H1 (cell line): Measurements from ENCODE around the gene DYNC1I1. TPM values are rescaled to one million over a fixed set of nuclear protein-coding genes. Genes with fewer than 3 reads are reported as not detected.

ENCODE experiments used
- CTCF ChIA-PET: fragments of 300-600 bp; sonication (Branson Sonifier 250); formaldehyde crosslinking; loops from one replicate; lab custom pipeline; 2021; ENCODE audit not compliant: partially characterized antibody; lab: Charles Lee
- POLR2A ChIA-PET: fragments of 300-600 bp; sonication (Branson Sonifier 250); formaldehyde crosslinking; loops from one replicate; lab custom pipeline; 2021; ENCODE audit warnings: inconsistent platforms; ENCODE audit not compliant: partially characterized antibody; lab: Charles Lee
- DNase-seq, 2 experiments: peaks; one replicate each; pipeline versions ENCODE4 v3.0.0 to v3.0.0-alpha.2; 2010 to 2022; ENCODE audit warnings: low spot score in 2 of 2, low read depth in 1 of 2, mixed read lengths in 1 of 2
- FAIRE-seq: peaks from 2 replicates; lab custom pipeline; 2011; peaks lifted over from hg19 to GRCh38; lab: Jason Lieb, UNC
- H2AFZ ChIP-seq: 2 replicates; pipeline ENCODE4 v1.8.1; 2012; ENCODE audit warnings: low read length, inconsistent platforms
- H2AK5ac ChIP-seq: 2 replicates; pipeline ENCODE4 v1.6.1; 2013; ENCODE audit warnings: low read depth, low read length
- H2BK120ac ChIP-seq: replicated peaks from 2 replicates; pipeline ENCODE3; 2013; ENCODE audit warnings: low read depth, low read length, inconsistent platforms
- H2BK12ac ChIP-seq: 2 replicates; pipeline ENCODE4 v1.6.1; 2013; ENCODE audit warnings: low read depth, low read length
- H2BK15ac ChIP-seq: 2 replicates; pipeline ENCODE4 v1.6.1; 2013; ENCODE audit warnings: low read length
- H2BK20ac ChIP-seq: 2 replicates; pipeline ENCODE4 v1.6.1; 2013; ENCODE audit warnings: low read length
- H2BK5ac ChIP-seq: 2 replicates; pipeline ENCODE4 v1.6.1; 2013; ENCODE audit warnings: low read depth, low read length
- H3K14ac ChIP-seq: 2 replicates; pipeline ENCODE4 v1.6.1; 2013; ENCODE audit warnings: inconsistent platforms; ENCODE audit not compliant: insufficient read length
- H3K18ac ChIP-seq: 2 replicates; pipeline ENCODE4 v1.6.1; 2013; ENCODE audit warnings: low read length; ENCODE audit errors: extremely low read depth
- H3K23ac ChIP-seq: 2 replicates; pipeline ENCODE4 v1.6.1; 2013; ENCODE audit warnings: inconsistent platforms; ENCODE audit not compliant: insufficient read length
- H3K23me2 ChIP-seq: 2 replicates; pipeline ENCODE4 v1.6.1; 2013; ENCODE audit warnings: low read depth, low read length
- H3K27ac ChIP-seq: 2 replicates; pipeline ENCODE4 v1.6.1; 2011; ENCODE audit warnings: low read depth, low read length, inconsistent platforms
- H3K27me3 ChIP-seq, 4 experiments: replicated peaks in 1 of 4; 1 replicate in 1 of 4; 2 replicates in 3 of 4; pipeline versions ENCODE4 v1.6.1 to v1.8.1; 2011 to 2013; ENCODE audit warnings: low read length in 3 of 4, mild to moderate bottlenecking in 3 of 4, inconsistent platforms in 2 of 4, mixed read lengths in 2 of 4, moderate library complexity in 1 of 4; ENCODE audit not compliant: control insufficient read depth in 3 of 4, insufficient read depth in 3 of 4; ENCODE audit errors: extremely low read depth in 1 of 4
- H3K36me3 ChIP-seq, 4 experiments: 2 replicates each; pipeline versions ENCODE4 v1.6.1 to v1.8.1; 2011 to 2013; ENCODE audit warnings: mild to moderate bottlenecking in 4 of 4, low read length in 3 of 4, moderate library complexity in 2 of 4, control low read depth in 1 of 4, inconsistent platforms in 1 of 4; ENCODE audit not compliant: insufficient read depth in 4 of 4, control insufficient read depth in 2 of 4
- H3K4ac ChIP-seq: replicated peaks from 2 replicates; pipeline ENCODE3; 2013; ENCODE audit warnings: low read length, low read depth, mixed read lengths, inconsistent platforms; ENCODE audit not compliant: insufficient read length
- H3K4me1 ChIP-seq, 4 experiments: replicated peaks in 1 of 4; 1 replicate in 1 of 4; 2 replicates in 3 of 4; pipeline versions ENCODE4 v1.6.1 to v1.8.1; 2011 to 2013; ENCODE audit warnings: low read length in 3 of 4, inconsistent platforms in 2 of 4, mixed read lengths in 1 of 4; ENCODE audit not compliant: insufficient read depth in 4 of 4, control insufficient read depth in 3 of 4
- H3K4me2 ChIP-seq, 2 experiments: 2 replicates each; pipeline versions ENCODE4 v1.6.1 to v1.8.1; 2011 to 2013; ENCODE audit warnings: low read depth in 2 of 2, low read length in 2 of 2, control low read depth in 1 of 2, inconsistent platforms in 1 of 2, mild to moderate bottlenecking in 1 of 2; ENCODE audit not compliant: insufficient read depth in 1 of 2
- H3K4me3 ChIP-seq, 4 experiments: fragments of 200-600, 300-600 bp in 1 of 4; sonication (generic), shearing (Covaris generic), sonication (Bioruptor Twin) in 1 of 4; 2 replicates each; pipeline versions ENCODE4 v1.5.1 to v1.8.1; 2011 to 2016; ENCODE audit warnings: low read length in 4 of 4, low read depth in 3 of 4, control low read depth in 2 of 4, inconsistent platforms in 2 of 4, mild to moderate bottlenecking in 2 of 4, mixed read lengths in 1 of 4, moderate library complexity in 1 of 4; ENCODE audit not compliant: insufficient read depth in 2 of 4; ENCODE audit errors: extremely low read depth in 1 of 4
- H3K56ac ChIP-seq: replicated peaks from 2 replicates; pipeline ENCODE3; 2013; ENCODE audit warnings: low read depth, mild to moderate bottlenecking, mixed read lengths, low read length, inconsistent platforms; ENCODE audit not compliant: insufficient read length
- H3K79me1 ChIP-seq: 2 replicates; pipeline ENCODE4 v1.6.1; 2013; ENCODE audit warnings: low read depth, low read length, control low read depth
- H3K79me2 ChIP-seq, 2 experiments: 2 replicates each; pipeline versions ENCODE4 v1.6.1 to v1.8.1; 2012 to 2013; ENCODE audit warnings: low read length in 2 of 2, mild to moderate bottlenecking in 2 of 2, inconsistent platforms in 1 of 2; ENCODE audit not compliant: insufficient read depth in 2 of 2, control insufficient read depth in 1 of 2
- H3K9ac ChIP-seq, 4 experiments: replicated peaks in 1 of 4; 1 replicate in 1 of 4; 2 replicates in 3 of 4; pipeline versions ENCODE4 v1.6.1 to v1.8.1; 2011 to 2013; ENCODE audit warnings: low read depth in 3 of 4, low read length in 3 of 4, control low read depth in 2 of 4, mild to moderate bottlenecking in 2 of 4, moderate library complexity in 2 of 4, inconsistent platforms in 1 of 4; ENCODE audit errors: extremely low read depth in 1 of 4
- H3K9me3 ChIP-seq, 2 experiments: 2 replicates each; pipeline versions ENCODE4 v1.6.1 to v1.8.1; 2012 to 2013; ENCODE audit warnings: mild to moderate bottlenecking in 2 of 2, moderate library complexity in 2 of 2, control low read depth in 1 of 2, inconsistent platforms in 1 of 2, low read depth in 1 of 2, low read length in 1 of 2, mixed read lengths in 1 of 2; ENCODE audit not compliant: insufficient read depth in 2 of 2
- H4K20me1 ChIP-seq, 2 experiments: replicated peaks in 1 of 2; 2 replicates each; pipeline versions ENCODE3 to v1.8.1; 2011 to 2013; ENCODE audit warnings: inconsistent platforms in 2 of 2, low read length in 2 of 2, mild to moderate bottlenecking in 1 of 2; ENCODE audit not compliant: insufficient read depth in 2 of 2, control insufficient read depth in 1 of 2
- H4K5ac ChIP-seq: 2 replicates; pipeline ENCODE4 v1.6.1; 2013; ENCODE audit warnings: low read length, low read depth, mixed read lengths, inconsistent platforms; ENCODE audit not compliant: insufficient read length
- H4K8ac ChIP-seq: 2 replicates; pipeline ENCODE4 v1.8.0; 2013; ENCODE audit warnings: mild to moderate bottlenecking, moderate library complexity, low read length, inconsistent platforms; ENCODE audit not compliant: insufficient read depth; ENCODE audit errors: extremely low read depth
- H4K91ac ChIP-seq: replicated peaks from 2 replicates; pipeline ENCODE3; 2013; ENCODE audit warnings: low read length, mixed read lengths, inconsistent platforms; ENCODE audit not compliant: insufficient read length
- KDM5A ChIP-seq: fragments of 200-600 bp; IDR thresholded peaks from 2 replicates; pipeline ENCODE4 v1.7.1; 2012; ENCODE audit warnings: mild to moderate bottlenecking, low read length, inconsistent platforms, mixed read lengths
- POLR2A ChIP-seq, 2 experiments: IDR thresholded peaks; 1 replicate in 1 of 2; 2 replicates in 1 of 2; pipeline ENCODE4 v1.6.1; 2011; ENCODE audit warnings: low read depth in 2 of 2, low read length in 2 of 2, mild to moderate bottlenecking in 2 of 2; ENCODE audit errors: control extremely low read depth in 1 of 2
- SIRT6 ChIP-seq: IDR thresholded peaks from one replicate; pipeline ENCODE4 v1.7.1; 2012; ENCODE audit warnings: low read length, inconsistent platforms
- WGBS, 2 experiments: shearing (Covaris generic) in 1 of 2; methylation state at CpG; one replicate each; pipeline versions ENCODE4 v1.1.6 to v1.1.7; 2013 to 2015; ENCODE audit warnings: low lambda C conversion rate in 2 of 2, mixed read lengths in 2 of 2, inconsistent platforms in 1 of 2, low coverage in 1 of 2, missing lambda C conversion rate in 1 of 2; ENCODE audit not compliant: insufficient replicate concordance in 2 of 2, insufficient coverage in 1 of 2, insufficient read length in 1 of 2; ENCODE audit errors: extremely low coverage in 1 of 2, missing lambda C conversion rate in 1 of 2; 5-methylcytosine and 5-hydroxymethylcytosine counted together
- polyA plus RNA-seq, 7 experiments: library from polyadenylated mRNA; depleted of rRNA in 3 of 7; stranded (reverse) in 5 of 7; unstranded in 2 of 7; fragments of >200 nt in 5 of 7; fragments of 200-250 nt in 2 of 7; gene quantifications; 1 replicate in 5 of 7; 2 replicates in 1 of 7; 4 replicates in 1 of 7; pipeline versions ENCODE4 v1.2.1 to v1.2.3, GENCODE V29; 2011 to 2013; ENCODE audit warnings: missing spikeins in 2 of 7, mixed read lengths in 2 of 7
- total RNA-seq: library from RNA; stranded (reverse); fragmentation: NEBNext Ultra II Directional; extraction: Animal tissue kit (Norgen Biotek cat#: 25700); gene quantifications from 2 replicates; pipeline ENCODE4 v1.2.1, GENCODE V29; 2021

Gene DYNC1I1
- total and polyA plus RNA-seq, 2 of the 8 experiments (the other 6 are each of a cell fraction or from before 2014, with no cell fraction given), result 0.45 to 0.58 TPM

DNA sequence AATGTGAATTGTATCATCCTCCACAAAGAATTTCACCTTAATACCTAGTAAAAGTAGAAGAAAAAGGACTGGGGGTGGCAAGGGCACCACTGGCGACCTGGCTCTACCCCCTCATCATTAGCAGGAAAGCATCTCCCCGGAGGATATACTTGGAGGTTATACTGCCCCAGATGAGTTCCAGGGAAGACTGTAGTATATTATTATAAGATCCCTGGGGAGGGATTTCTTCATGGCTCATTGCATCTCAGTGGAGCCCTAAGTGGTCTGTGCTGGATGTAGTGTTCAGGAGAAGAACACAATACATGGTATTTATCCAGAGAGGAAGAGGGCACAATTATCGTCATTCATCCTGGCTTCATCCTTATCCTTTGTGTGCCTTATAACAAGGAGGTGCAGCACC is 14.2 kb upstream of the DYNC1I1 start:
- H3K4ac ChIP-seq, result no peak overlapping the region
- H3K27ac ChIP-seq, result no peak overlapping the region
- ChIA-PET POLR2A (no interaction called here), CTCF (interaction anchor here (0.8 kb wide), 1 partner anchor 26 kb away, joined by 3 read pairs; no protein-coding TSS in a partner anchor)
- H3K23ac ChIP-seq, result no peak overlapping the region
- H3K9me3 ChIP-seq, result no peaks in the 10 kb centered on the region
- H3K36me3 ChIP-seq, result no peaks in the 10 kb centered on the region
- WGBS, 2 experiments, result 90% methylated on average over 3 of the region's 3 CpGs; no CpG with 5 or more reads in 1 of the 2 experiments
- no peak for DNase-seq
- no peak overlapping the region for H4K8ac ChIP-seq
- H3K23me2 ChIP-seq, result no peaks in the 10 kb centered on the region; the same call in 1 of the 2 replicates
- H2BK15ac ChIP-seq, result no peak overlapping the region
- H3K4me3 ChIP-seq, result no peak overlapping the region
- FAIRE-seq, result no peak
- no peaks in the 10 kb centered on the region for H3K4me1 ChIP-seq
- no peak overlapping the region for H3K56ac ChIP-seq
- no peaks in the 10 kb centered on the region for H3K79me2 ChIP-seq
- H3K9ac ChIP-seq, result no peak overlapping the region
- no peak overlapping the region for H2BK5ac ChIP-seq
- H2BK20ac ChIP-seq, result no peak overlapping the region
- H4K5ac ChIP-seq, result no peak overlapping the region
- H3K27me3 ChIP-seq, result no peaks in the 10 kb centered on the region
- no peak overlapping the region for H2AK5ac ChIP-seq
- H3K4me2 ChIP-seq, result no peak overlapping the region
- no peaks in the 10 kb centered on the region for H4K20me1 ChIP-seq
- no peak overlapping the region for H4K91ac ChIP-seq
- no peak overlapping the region for H3K18ac ChIP-seq
- no peak for TF ChIP-seq SIRT6
- no peak for TF ChIP-seq POLR2A (IDR thresholded peaks at IDR 0.05; ENCODE audit: control extremely low read depth in 1 of 2, low read depth in 2 of 2, low read length in 2 of 2)
- TF ChIP-seq KDM5A, result no peak
- no peaks in the 10 kb centered on the region for H3K79me1 ChIP-seq
- H2BK12ac ChIP-seq, result no peak overlapping the region
- H3K14ac ChIP-seq, result no peak overlapping the region
- H2BK120ac ChIP-seq, result no peak overlapping the region
- H2AFZ ChIP-seq, result no peak overlapping the region
